HG03103 (cell line): ENCODE results near the gene INPPL1.

Experiments
- ATAC-seq: cut with Tn5 transposase; IDR thresholded peaks from one replicate; pipeline ENCODE4 v1.9.1; 2021; ENCODE audit warnings: low read depth; ENCODE audit not compliant: unreplicated experiment

The INPPL1 gene

DNA sequence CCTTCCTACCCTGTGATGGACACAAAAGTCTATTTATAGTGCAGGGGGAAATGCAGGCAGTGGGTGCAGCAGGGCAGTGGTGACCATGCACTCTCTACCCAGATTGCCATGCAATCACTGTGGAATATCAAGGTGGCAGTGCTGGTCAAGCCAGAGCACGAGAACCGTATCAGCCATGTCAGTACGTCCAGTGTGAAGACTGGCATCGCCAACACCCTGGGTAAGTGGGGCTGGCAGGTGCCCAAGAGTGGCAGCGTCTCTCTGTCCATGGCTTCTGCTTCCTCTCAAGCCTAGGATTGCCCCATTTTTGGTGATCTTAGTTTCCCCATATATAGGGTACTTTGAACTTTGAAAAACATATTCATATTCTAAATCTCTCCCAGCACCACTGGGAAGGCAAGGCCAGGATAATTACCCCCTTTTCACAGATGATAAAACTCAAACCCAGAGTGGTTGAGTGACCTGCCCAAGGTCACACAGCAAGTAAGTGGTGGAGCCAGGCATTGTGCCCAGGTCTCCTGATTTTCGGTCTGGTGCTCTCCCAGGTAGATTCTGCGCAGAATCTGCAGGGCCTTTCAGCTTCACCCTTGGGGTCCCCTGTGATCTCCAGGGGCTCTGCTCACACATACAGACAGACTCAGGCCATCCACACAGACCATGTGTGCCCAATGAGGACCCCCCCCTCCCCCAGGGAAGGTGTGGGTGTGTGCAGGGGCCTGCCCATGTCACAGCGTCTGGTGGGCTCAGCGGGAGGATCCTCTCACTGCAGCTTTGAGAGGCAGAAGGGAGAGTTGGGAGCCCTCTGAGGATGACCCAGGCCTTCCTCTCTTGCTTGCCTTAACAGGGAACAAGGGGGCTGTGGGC is 7.1 kb downstream of the INPPL1 start:
- ATAC-seq, result no peak

DNA sequence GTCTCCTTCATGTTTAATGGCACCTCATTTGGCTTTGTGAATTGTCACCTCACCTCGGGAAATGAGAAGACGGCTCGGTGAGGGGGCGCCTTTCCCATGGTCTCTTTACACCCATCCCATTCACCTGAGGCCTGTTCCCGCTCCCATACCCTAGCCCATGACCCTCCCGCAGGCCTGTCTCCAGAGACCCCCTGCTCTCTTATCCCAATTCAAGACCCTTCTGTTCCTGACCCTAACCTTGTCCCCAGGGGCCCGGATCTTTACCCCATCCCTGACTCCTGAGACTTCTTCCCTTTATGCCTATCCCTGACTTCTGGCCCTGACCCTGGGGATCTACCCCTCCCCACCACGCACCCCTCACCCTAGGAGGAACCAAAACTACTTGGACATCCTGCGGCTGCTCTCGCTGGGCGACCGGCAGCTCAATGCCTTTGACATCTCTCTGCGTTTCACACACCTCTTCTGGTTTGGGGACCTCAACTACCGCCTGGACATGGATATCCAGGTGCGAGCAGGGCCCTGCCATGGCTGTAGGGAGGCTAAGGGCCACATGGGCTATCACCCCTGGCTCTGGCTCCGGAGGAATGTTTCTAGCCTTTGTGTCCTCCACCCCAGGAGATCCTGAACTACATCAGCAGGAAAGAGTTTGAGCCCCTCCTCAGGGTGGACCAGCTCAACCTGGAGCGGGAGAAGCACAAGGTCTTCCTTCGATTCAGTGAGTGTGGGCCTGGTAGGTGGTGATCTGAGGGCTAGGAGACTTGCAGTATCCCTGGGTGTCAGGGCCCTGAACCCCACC is 7.9 kb downstream of the INPPL1 start:
- no peak for ATAC-seq

DNA sequence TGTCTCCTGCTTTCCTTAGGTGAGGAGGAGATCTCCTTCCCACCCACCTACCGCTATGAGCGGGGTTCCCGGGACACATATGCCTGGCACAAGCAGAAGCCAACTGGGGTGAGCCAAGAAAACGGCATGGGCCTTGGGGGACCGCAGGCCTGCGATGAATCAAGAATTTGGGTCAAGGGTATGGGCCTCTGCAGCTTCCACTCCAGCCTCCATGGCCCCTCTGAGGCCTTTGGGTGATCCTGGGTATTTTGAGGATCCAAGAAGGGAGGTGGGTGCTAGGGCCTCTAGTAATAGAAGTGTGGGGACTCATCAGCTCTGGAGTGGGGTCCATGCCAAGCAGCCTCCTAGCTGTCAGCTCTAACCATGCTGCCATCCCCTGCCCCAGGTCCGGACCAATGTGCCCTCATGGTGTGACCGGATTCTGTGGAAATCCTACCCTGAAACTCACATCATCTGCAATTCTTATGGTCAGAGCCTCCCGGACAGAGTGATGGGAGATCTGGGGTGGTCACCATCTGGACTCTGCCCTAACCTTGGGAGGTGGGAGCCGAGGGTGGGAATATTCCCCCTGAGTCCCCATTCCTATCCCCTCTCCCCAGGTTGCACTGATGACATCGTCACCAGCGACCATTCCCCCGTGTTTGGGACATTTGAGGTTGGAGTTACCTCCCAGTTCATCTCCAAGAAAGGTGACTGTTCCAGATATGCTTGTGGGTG is 8.6 kb downstream of the INPPL1 start:
- ATAC-seq, result no peak

DNA sequence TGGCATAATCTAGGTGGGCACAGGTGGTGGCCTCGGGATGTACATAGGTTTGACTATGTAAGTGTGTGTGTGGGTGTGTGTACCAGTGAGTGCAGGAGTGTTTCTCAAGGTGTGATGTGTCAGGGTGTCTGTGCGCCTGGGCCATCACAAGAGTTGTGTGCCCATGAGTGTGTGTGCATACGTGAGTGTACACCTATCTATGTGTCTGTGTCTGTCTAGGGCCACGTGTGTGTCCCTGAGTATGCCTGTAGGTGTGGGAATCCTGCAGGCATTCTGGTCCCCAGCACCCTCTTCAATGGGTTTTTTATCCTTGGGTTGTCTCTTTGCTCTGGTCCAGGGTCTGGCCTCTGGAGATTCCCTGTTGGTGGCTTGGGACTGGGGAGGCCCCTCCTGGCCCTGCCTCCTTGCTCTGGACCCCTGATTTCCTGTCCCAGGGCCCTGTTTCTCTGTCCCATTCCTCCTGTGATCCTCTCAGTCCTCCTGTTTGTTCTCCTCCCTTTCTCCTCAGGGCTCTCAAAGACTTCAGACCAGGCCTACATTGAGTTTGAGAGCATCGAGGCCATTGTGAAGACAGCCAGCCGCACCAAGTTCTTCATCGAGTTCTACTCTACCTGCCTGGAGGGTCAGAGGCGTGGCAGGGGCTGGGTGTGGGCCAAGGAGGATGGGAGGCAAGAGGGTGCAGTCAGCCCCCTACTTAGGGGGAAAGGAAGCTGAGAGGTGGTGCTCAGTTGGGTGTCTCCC is 9.4 kb downstream of the INPPL1 start:
- no peak for ATAC-seq

DNA sequence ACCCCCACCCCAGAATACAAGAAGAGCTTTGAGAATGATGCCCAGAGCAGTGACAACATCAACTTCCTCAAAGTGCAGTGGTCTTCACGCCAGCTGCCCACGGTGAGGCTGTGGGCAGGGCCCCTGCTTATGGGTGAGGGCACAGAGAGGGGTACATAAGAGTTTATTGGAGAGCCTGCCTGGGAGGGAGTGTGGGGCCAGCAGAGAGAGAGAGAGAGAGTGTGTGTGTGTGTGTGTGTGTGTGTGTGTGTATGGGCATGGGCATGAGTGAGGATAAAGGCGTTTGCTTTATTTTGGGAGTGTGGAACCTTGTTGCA is 9.9 kb downstream of the INPPL1 start:
- no peak for ATAC-seq

DNA sequence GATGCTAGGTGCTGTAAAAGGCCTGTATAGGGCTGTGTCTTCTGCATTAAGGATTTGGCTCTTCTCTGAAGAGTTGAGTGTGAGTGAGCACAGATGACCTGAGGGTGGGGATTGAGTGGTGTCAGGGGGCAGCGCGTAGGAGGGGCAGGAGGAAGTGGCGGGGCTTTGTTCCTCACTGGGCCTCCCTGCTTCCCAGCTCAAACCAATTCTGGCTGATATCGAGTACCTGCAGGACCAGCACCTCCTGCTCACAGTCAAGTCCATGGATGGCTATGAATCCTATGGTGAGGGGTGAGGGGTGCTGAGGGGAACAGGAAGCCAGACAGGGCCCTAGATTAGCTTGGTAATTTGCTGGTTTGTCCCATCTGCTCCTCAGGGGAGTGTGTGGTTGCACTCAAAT is 10.4 kb downstream of the INPPL1 start:
- ATAC-seq, result no peak

DNA sequence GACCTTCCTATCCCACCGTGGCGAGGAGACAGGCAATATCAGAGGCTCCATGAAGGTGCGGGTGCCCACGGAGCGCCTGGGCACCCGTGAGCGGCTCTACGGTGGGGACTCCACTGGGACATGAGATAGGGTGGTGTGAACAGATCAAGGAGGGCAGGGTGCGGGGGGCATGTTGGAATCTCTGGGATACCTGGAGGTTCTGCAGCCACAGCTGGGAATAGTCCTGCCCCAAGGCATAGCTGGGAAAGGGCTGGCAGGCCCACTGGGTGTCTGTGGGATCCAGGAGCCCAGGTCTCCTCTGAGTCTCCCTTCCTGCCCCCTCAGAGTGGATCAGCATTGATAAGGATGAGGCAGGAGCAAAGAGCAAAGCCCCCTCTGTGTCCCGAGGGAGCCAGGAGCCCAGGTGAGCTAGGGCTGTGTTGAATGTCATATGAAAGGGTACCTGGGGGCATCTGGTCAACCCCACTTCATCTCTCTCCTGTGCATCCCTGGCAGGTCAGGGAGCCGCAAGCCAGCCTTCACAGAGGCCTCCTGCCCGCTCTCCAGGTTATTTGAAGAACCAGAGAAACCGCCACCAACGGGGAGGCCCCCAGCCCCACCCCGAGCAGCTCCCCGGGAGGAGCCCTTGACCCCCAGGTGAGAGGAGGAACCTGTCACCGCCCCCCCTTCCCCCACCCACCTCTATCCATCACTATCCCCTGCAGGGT is 10.9 kb downstream of the INPPL1 start:
- no peak for ATAC-seq

DNA sequence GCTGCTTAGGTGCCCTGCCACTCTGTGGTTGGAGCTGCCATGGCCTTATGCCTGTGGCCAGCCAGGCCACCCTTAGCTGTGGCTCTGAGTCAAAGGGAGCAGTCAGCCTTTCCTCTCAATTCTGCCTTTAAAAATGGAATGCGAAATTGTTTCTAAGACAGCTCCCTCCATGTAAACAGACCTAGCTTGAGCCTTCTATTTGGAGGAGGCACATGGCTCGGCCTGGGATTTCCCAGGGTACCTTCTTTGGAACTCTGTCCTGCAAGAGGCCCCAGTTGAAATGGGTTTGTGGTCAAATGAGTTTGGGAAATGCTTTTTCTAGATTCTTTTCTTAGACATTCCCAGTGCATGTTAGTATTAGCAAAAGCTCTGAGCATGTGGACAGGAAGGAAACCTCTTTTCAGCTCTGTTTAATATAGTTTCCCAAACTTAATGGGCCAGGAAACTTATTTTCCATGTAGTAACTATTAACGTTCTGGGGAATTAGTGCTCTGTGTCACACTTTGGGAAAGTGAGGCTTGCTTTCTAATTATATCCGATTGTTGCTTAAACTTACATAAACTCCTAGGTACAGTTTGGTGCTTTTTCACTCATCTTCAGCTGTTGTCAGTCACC is 11.6 kb downstream of the INPPL1 start:
- no peak for ATAC-seq

DNA sequence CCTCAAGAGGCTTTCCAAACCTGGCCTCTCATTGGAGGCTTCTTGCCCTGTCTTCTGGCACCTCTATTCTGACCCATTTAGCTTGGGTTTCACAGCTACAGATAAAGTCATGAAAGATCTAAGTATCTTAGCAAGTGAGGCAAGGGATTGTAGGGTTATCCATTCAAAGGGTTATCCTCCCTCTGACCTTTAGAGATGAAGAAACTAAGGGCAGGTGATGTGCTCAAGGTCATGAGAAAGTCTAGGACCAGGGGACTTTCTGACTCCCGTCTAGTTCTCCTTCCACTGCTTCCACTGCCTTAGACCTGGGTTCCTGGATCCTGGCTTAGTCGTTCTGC is 12.2 kb downstream of the INPPL1 start:
- no peak for ATAC-seq

DNA sequence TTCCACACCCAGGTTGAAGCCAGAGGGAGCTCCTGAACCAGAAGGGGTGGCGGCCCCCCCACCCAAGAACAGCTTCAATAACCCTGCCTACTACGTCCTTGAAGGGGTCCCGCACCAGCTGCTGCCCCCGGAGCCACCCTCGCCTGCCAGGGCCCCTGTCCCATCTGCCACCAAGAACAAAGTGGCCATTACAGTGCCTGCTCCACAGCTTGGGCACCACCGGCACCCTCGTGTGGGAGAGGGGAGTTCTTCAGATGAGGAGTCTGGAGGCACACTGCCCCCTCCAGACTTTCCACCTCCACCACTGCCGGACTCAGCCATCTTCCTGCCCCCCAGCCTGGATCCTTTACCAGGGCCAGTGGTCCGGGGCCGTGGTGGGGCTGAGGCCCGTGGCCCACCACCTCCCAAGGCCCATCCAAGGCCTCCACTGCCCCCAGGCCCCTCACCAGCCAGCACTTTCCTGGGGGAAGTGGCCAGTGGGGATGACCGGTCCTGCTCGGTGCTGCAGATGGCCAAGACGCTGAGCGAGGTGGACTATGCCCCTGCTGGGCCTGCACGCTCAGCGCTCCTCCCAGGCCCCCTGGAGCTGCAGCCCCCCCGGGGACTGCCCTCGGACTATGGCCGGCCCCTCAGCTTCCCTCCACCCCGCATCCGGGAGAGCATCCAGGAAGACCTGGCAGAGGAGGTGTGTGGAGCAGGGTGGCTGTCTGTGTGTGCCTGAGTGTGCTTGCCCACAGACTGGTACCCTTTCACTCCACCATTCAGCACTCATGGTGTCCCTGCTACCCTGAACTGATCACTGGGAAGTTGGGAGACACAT is 12.8 kb downstream of the INPPL1 start:
- no peak for ATAC-seq

DNA sequence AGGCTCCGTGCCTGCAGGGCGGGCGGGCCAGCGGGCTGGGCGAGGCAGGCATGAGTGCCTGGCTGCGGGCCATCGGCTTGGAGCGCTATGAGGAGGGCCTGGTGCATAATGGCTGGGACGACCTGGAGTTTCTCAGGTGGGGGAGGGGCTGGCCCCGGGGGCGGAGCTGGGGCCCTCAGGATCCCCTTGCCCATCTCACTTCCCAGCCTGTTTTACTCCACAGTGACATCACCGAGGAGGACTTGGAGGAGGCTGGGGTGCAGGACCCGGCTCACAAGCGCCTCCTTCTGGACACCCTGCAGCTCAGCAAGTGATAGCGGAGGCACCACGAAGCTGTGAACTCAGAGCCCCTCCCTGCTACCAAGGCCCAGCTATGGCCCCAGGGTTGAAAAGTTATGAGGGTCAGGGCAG is 13.5 kb downstream of the INPPL1 start:
- ATAC-seq, result no peak

DNA sequence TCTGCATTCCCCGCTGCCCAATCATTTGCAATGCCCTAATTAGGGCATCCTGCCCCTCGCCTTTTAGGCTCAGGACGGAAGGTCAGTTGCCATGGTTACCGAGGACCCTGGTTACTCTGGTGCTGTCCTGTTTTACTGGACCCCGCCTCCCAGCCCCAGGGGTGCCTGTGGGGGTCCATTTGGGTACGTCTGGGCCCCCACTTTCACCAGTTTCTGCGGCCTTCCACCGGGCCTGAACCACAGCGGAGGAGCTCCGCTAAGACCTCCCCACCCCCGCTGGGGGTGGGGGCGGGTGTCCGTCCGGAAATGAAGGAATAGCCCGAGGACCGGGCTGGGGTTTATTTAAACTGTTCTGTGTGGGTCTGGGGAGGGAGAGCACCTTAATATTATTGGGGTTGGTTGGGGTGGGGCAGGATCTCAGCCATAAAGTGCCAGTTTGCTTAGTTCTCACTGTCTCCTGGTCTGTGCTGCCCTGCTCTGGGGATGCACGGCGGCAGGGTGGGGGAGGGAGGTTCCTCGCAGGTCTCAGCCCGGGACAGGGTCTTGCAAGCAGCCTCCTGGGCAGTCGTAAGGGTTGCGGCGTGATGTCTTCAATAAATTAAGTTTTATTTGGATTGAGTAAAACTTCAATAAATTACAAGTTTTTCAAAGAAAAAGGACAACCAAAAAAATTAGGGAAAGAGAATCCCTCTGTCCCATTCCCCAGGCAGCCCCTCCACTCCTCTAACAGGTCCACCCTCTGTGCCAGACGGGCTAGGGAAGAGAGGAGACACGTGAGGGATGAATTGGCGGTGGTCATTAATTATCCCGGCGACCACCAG is 14.1 kb downstream of the INPPL1 start:
- no peak for ATAC-seq

DNA sequence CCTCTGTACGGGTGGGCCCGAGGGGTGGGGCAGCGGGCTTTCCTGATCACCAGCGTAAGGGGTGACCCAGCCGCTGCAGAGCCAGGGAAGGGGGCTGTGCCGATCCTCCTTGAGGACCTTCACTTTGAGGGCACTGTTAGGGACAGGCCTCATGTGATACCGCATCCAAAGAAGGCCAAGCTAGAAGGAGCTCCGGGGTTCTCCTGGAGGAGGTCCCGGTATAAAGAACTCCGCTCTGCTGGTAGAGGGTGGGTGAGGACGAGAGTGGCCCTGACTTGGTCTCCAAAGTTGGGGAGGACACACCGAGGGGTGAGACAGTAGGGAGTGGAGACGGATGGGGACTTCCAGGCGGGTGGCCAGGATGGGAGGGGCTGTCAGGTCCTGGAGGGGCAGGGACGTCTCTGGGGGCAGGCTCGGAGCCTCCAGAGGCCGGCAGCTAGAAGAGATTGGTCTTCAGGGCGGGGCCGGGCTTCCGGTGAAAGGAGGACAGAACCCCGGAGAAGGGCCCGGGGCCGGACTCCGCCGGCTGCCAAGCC is 14.8 kb downstream of the INPPL1 start:
- ATAC-seq, result no peak

DNA sequence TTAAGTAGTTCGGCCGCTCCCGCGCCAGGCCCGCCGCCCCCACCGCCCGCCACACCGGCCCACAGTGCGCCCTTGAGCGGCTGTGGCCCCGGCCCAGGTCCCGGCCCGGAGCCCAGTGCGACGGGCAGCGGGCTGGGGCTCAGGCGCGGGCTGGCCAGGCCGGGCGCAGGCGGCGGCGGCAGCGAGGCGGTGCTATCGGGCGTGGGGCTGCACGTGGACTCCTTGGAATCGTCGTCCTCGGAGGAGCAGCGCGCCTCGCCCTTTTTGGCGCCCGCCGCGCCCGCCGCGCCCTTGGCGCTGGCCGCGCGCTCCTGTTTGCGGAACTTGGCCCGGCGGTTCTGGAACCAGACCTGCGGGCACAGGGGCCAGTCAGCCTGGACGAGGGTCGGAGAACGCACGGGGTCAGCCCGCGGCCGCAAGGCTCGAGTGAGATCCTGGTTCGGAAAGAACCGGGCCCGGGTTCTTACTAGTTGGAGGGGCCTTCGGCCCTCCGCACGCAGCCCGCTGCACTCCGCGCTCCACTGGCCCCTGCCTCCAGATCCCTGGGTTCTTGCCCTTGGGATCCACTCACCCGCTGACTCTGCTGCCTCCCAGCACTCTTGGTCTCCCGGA is 15.4 kb downstream of the INPPL1 start:
- no peak for ATAC-seq

DNA sequence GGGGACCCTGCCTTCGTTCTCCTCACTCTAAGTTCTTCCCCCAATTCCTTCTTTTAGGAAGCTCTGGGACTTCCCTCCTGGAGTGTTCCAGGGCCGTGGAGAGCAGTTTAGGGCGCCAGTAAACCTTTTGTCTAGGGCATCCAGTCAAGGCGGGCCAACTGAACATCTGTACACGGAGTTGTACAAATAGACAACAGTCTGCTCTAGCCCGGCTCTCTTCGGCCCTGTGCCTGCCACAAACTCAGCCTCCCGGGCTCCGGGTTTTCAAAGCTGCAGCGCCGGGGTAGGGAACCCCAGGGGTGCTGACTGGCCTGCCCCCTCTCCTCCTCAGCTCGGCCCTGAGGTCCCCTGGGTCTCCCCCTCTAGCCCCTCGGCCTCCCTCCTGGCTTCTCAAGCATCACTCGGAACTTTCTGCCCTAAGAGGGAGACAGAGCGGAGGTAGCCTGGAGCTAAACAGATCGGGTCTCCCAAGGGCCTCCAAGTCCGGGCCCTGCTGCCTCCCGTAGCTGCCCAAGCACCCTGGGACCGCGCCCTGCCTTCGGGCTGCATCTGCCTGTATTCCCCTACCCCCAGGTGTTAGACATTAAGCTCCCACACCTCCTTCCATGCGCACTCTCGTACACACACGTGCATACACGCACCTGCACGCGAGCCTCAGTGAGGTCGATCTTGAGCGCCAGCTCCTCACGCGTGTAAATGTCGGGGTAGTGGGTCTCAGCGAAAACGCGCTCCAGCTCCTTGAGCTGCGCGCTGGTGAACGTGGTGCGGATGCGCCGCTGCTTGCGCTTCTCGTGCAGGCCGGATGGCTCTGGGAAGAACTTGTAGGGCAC is 16.1 kb downstream of the INPPL1 start:
- no peak for ATAC-seq

DNA sequence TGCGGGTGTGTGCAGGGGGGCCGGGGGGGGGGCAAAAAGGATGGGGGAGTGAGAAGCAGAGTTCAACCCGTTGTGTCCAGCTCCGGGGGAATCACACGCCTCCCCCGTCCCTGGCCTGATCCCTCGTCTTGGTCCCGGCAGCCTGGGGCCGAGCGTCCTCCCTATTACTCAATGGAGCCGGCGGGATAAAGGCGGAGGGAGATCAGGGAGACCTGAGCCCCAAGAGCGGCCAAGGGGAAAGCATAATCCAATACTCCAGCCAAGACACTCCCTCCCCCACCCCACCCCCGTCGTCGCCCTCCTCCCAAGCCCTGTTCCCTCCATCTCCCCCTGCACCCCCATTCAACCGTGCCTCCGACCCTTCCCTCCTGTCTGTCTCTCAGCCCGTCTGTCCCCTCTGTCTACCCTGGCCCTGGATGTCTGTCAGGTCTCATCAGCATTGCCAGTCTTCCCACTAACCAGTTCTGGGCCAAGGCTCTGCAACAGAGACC is 16.8 kb downstream of the INPPL1 start:
- ATAC-seq, result no peak
